A204.1 (cell line): ENCODE data around the gene TFAP2A.

Source experiments
- FAIRE-seq: peaks from 2 replicates; lab custom pipeline; 2012; peaks lifted over from hg19 to GRCh38; lab: Jason Lieb, UNC

The TFAP2A gene

DNA sequence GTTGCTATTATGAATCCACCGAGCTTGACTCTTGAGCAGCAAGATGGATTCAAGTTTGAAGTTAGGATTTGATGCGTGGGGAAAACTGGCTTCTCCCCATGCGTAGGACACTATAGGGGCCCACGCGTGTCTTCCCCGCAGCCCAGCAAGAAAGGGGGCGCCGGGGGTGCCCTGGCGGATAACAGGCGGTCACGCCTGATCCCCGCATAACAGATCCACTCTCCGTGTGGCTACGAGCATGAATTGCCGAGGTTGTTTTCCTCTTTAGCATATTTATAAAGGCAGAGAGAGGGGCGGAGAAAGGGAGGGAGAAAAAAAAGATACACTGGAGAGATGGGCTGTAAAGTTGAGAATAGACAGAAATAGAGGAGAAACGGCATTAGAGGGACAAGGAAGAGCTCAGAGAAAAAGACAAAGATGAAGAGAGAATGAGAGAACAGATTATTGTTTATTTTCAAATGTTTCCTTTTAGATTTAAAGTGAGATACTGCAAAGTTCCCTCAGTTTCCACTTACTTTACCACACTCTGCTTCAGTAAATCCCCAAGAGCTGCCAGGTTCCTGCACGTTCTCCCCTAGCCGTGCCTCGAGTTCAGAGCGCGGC lies 32.0 kb downstream of the TFAP2A start:
- no peak for FAIRE-seq

DNA sequence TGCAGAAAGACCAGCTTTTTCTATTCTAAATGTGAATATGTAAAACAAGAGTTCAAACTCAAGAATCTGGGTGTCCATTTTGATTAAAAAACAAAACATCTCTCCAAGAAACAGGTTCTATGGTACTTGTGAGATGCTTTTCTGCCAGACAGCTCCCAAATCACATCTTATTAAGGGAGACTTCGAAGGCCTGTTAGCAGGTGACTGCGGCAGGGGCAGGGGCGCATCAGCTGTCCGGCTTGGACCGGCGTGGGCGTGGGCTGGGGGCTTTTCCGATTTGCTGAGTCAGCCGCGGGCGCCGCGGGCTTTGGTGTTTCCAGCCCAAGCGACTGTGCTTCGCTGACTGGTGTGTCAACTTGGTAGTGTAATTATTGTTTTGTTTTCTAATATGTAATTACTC lies 32.6 kb downstream of the TFAP2A start:
- no peak for FAIRE-seq

DNA sequence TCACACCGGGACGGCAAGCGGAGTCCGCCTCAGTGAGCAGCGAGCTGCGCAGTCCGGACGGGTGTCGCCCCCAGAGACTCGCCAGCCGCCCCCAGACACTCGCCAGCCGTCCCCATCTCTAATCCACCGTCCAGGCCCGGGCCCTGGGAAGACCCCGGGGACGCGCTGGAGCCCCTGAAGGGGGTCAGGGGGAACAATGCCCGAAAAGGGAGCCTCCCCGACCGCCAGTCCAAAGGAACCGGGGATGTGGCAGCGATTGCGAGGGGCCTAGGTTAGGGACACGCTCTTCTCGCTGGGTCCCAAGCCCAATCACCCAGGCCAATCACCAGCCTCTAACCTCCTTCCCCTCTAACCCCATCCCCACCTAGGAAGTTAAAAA lies 33.1 kb downstream of the TFAP2A start:
- FAIRE-seq = no peak

DNA sequence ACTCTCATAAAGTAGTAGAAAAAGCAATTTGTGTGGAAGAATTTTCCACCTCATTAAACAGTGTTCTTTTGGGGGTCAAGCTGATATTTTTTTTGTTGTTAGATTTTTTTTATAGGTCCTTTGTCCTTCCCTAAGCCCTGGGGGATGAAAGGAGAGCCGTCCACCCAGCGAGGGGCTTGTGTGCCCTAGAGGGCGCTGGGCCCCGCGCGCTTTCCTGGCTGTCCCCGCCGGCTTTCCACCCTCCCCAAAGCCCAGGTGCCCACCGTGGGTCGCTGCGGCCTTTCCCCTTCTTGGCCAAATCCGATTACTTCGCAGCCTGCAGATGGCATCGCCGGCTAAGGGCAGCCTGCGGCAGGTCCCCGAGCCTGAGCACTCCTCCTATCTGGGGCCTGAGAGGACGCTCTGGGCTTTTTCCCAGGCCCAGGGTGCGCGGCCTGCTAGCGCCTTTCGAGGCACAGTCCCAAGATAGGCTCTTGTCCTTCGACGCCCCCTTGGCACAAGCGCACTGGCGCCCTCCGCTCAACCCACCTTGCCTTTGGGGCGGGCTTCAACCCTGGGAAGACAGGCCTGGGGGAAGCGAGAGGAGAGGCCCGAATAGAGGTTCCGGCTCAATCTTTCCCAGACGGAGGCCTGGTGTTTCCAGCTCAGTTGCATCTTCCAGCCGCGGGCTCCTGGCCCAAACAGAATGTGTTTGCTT lies 33.6 kb downstream of the TFAP2A start:
- no peak for FAIRE-seq

DNA sequence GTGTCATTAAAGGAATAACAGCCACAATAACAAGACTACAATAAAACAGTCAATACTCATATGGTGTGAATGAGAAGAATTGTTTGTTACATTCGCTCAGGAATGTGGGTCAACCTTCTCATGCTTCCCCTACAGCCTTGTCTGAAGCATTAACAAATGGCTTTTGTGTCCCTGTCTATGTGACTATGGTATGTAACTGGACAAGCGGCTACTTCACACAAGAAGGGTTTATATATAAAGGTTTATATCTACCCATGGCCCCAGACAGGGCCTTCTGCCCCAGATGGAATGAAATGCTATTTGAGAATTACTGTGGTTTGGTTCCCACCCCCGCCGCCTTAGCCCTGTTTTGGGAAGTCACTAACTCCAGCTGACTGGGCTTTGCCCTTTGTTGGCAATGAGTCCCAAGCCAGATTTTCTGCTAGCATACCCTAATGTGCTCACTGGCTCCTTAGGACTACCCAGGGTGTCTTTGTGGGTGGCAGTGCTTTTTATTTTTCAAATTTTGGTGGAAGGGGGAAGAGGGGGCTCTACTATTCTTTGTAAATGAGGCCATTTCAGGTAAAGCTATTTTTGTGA lies 39.4 kb downstream of the TFAP2A start:
- no peak for FAIRE-seq

DNA sequence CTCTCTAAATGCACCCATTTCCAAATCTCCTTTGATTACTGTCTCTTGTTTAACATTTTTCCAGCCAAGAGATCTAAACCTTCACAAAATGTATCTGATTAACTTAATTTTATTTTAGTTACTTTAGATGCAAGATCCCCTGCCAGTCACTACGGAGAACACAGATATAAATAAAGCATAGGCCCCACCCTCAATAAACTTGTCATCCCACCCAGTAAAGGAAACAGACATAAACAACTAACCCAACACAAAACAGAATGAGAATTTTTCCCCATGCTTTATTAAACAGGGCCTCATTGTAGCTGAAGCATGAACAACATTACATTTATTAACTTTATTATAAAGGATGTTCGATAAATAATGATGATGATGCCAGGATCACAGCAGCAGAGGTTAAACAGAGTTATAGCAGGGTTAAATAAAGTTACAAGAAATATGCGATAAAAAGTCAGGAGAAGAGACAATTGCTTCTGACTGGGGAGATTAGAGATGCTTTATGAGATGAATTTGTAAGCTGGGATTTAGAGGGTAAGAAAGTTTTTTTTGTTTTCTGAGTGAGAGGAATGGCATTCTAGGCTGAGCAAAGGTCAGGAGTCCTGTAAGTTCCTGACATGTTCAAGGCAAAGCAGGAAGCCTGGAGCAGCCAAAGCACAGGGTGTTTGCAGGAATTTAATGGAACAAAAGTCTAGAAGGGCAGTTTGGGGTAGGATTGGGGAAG lies 41.1 kb downstream of the TFAP2A start:
- no peak for FAIRE-seq

DNA sequence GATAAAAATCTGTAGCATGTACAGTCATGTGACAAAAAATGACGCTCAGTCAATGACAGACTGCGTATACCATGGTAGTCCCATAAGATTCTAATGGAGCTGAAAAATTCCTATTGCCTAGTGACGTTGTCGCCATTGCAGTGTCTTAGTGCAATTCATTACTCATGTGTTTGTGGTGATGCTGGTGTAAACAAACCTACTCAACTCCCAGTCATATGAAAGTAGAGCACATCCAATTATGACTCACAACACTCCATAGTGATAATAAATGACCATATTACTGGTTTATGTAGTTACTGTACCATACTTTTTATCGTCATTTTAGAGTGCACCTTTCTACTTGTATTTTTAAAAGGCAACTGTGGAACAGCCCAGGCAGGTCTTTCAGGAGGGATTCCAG lies 45.0 kb downstream of the TFAP2A start:
- FAIRE-seq = no peak

DNA sequence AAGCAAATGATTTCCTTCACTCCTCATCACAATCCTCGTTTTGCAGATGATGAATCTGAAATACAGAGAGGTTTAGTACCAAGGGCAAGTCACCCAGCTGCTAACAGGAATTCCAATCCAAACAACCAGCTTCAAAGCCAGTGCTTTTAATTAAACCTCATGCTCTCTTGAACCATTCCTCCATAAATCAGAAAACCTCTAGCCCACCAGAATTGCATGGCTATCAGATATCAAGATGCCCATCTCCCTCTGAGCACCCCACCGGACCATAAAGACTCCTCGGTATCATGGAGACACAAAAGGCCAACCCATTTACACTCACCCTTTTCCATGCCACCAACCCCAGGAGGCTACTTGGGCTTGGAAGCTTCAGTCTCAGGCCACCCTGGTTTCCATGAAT lies 46.0 kb downstream of the TFAP2A start:
- FAIRE-seq = no peak

DNA sequence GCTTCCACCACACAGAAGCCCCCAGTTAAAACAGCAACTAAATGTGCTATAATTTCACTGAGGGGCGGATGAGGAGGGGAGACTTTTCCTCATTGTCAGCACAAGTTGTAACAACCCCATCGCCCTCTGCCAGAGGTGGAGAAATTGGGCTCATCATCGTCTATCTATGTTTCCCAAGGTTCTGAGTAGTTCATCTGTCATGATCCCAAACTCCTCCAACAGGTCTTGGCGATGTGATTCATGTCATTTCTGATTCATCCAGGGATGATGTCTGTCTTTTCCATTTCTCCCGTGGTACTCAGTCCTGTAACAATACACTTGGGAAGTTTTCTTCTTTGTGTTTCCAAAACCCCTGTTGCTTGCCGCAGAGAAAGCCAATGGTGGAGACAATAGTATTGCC lies 51.0 kb downstream of the TFAP2A start:
- FAIRE-seq = no peak

DNA sequence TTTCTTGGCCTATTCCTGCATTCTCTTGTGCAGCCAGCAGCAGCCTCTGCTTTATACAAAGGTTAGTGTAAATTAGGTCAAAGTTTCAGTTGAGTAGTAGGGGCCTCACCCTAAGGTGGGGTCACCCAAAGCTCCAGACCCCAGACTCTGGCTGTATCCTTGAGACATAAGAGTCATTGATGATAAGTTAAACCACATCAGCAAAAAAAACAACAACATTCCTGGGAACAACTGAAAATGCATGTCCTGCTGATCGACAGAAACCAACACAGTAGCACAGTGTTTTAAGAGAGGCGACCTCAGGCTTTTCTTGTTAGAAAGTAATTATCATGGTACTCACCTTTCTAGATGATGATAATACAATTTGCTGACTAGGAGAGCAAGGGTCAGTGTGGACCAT lies 52.6 kb downstream of the TFAP2A start:
- no peak for FAIRE-seq

DNA sequence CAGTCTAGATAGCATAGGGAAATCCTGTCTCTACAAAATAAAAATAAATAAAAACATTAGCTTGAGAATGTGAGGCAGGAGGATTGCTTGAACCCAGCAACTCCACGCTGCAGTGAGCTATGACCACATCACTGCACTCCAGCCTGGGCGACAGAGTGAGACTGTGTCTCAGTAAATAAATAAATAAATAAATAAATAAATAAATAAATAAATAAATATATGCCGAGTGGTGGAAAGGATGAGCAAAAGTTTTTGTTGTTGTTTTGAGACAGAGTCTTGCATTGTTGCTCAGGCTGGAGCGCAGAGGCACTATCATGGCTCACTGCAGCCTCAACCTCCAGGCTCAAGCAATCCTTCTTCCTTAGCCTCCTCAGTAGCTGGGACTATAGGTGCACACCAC lies 53.4 kb downstream of the TFAP2A start:
- FAIRE-seq = no peak

DNA sequence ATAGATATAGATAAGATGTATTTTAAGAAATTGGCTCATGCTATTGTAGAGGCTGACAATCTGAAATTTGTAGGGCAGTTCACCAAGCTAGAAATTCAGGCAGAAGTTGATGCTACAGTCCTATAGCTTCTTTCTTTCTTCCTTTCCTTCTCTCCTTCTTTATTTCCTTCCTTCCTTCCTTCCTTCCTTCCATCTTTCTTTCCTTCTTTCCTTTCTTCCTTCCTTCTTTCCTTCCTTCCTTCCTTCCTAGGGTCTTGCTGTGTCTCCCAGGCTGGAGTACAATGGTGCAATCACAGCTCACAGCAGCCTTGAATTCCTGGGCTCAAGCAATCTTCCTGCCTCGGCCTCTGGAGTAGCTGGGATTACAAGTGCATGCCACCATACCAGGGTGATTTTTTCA lies 55.3 kb downstream of the TFAP2A start:
- no peak for FAIRE-seq

DNA sequence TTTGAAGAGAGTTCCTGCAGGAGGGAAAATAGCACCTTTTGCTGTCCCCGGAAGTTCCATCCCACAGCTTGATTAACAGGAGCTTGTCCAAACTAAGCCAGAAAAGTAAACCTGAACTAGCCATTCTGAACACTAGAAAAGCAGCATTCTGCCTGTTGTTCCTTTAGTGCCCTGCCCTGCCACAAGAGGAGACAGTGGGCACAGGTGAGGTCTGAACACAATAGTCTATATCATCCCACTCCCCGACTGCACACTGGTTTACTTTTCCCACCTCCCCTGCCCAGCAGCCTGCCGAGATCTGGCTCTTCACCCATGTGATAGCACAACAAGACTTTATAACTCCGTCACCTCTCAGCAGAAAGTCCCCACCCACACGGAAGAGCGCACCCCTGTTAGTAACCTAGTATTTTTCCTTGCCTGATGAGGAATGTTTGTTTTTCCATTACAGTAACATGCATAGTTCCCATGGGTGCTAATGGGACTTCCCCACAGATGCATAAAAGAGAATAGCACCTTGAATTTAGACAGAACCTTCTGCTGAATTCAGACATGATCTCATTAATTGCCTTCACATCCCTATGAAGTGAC lies 59.7 kb downstream of the TFAP2A start:
- no peak for FAIRE-seq

DNA sequence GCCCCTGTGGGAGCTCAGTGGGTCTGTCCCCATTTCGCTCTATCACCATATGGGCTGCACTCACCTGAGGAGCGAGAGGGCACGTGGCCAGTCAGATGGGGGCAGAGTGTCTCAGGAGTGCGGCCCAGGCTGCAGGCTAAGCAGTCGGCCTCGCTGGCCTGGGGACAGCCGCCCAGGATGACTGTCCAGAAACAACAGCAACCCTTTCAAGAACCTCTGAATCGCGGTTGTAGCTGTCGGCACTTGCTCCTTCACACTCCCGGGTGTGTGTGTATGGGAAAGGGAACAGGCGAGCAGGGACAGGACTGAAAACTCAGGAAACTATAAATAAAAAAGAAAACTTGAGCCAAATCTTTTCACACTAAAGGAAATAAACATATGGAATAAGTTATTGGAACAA lies 63.1 kb downstream of the TFAP2A start:
- FAIRE-seq = no peak

DNA sequence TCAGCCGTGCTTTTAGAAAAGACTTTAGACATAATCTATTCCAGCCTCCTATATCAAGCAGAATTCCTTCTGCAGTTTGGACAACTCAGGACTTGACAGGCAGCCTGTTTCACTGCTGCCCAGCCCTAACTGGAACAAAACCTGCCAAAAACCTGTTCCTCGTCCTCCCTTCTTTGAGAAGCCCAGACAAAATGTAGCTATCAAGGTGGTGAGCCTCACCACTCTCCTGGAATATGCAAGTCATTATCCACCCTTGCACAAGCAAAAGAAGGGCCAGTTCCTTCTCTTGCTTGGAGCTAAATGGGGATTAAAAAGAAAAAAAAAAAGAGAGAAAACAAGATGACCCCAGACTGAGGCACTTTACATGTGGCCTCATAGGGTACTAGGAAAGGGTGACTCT lies 64.2 kb downstream of the TFAP2A start:
- FAIRE-seq = no peak

DNA sequence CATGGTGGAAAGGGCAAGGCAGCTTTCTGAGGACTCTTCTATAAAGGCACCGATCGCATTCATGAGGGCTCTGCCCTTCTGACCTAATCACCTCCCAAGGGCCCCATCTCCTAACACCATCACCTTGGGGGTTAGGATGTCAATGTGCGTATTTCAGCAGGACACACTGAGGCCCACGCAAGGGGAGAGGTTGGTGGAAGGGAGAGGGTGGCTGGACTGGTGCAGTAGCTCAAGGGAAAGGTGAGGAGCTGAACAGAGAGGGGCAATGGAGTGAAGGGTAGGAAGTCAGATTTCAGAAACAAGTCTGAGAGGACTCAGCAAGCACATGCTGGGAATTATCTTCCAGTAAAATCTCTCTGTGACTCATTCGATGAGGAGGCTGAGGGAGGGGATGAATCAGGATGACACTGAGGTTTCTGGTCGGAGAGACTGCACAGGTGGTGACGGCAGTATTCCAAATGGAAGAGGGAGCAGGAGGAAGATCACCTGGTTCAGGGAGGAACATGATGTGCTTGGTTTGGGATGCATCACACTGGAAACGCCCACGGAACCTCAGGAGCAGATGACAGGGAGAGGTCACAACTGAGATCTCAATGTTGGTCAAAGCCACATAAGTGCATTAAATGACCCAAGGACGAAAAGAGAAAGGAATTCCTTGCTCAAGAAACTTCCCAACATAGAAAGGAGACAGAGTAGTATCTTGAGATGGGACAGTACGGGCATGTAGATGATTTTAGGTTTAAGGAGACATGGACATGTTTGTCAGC lies 67.1 kb downstream of the TFAP2A start:
- FAIRE-seq = no peak
